Tibial artery (tissue), 4 donors: ENCODE measurements around the gene C19orf33.

Experiments
- DNase-seq, 2 donors: peaks; one replicate each; pipeline ENCODE4 v3.0.0-alpha.2; 2019
- H3K27ac ChIP-seq, 2 donors: fragments of 200-600 bp; sonication (generic) in 1 of 2; 1 replicate in 1 of 2; 2 replicates in 1 of 2; pipeline ENCODE4 v1.5.1; 2018 to 2019; ENCODE audit warnings: mild to moderate bottlenecking in 1 of 2
- H3K27me3 ChIP-seq, 2 donors: fragments of 200-600 bp; sonication (generic) in 1 of 2; one replicate each; pipeline versions ENCODE4 v1.5.1 to v1.6.0; 2016 to 2019
- H3K36me3 ChIP-seq, 3 donors: fragments of 200-600 bp; sonication (generic) in 2 of 3; one replicate each; pipeline ENCODE4 v1.5.1; 2016 to 2019; ENCODE audit warnings: mild to moderate bottlenecking in 2 of 3
- H3K4me1 ChIP-seq, 4 donors: fragments of 200-600 bp; sonication (generic) in 2 of 4; 1 replicate in 3 of 4; 2 replicates in 1 of 4; pipeline ENCODE4 v1.5.1; 2016 to 2019
- H3K4me3 ChIP-seq, 2 donors: fragments of 200-600 bp; sonication (generic) in 1 of 2; 1 replicate in 1 of 2; 2 replicates in 1 of 2; pipeline ENCODE4 v1.5.1; 2018 to 2019; ENCODE audit warnings: mild to moderate bottlenecking in 2 of 2
- H3K9me3 ChIP-seq, 3 donors: fragments of 200-600 bp; sonication (generic) in 1 of 3; one replicate each; pipeline ENCODE4 v1.5.1; 2016 to 2019
- intact Hi-C: fragments of 100-400 bp; cut with DNase I; formaldehyde crosslinking; loops from one replicate; pipeline ENCODE4 v1.15.0; 2023; ENCODE audit warnings: low total_unique reads
- TF ChIP-seq, protein P1 (sequence below), 2 experiments: fragments of 200-600 bp in 1 of 2; fragments of 450-650 bp in 1 of 2; IDR thresholded peaks; one replicate each; pipeline ENCODE4 v1.5.1; 2017 to 2019; ENCODE audit warnings: antibody characterized with exemption in 2 of 2, mild to moderate bottlenecking in 1 of 2, moderate library complexity in 1 of 2

The C19orf33 gene

DNA sequence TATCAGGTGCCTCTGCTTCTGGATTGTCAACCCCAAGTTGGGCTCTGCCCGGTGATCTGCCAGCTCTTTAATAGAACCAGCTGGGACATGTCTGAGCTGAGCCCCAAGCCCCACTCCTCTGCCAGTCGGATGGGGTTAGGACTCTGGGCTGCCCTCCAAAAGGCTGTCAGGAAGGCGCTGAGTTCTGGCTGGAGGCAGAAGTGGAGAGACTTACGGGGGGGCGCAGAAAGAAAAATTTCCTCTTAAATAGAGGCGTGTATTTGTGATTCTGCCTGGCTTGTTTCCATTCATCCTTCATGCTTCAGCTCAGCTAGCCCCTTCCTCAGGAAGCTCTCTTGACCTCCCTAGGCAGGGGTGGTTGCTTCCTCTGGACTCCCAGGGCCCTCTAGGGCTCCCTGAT, 14.6 kb downstream of the C19orf33 start:
- TF ChIP-seq, protein P1, sequence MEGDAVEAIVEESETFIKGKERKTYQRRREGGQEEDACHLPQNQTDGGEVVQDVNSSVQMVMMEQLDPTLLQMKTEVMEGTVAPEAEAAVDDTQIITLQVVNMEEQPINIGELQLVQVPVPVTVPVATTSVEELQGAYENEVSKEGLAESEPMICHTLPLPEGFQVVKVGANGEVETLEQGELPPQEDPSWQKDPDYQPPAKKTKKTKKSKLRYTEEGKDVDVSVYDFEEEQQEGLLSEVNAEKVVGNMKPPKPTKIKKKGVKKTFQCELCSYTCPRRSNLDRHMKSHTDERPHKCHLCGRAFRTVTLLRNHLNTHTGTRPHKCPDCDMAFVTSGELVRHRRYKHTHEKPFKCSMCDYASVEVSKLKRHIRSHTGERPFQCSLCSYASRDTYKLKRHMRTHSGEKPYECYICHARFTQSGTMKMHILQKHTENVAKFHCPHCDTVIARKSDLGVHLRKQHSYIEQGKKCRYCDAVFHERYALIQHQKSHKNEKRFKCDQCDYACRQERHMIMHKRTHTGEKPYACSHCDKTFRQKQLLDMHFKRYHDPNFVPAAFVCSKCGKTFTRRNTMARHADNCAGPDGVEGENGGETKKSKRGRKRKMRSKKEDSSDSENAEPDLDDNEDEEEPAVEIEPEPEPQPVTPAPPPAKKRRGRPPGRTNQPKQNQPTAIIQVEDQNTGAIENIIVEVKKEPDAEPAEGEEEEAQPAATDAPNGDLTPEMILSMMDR (IDR thresholded peaks at IDR 0.05): no peak
- Histone ChIP-seq H3K4me3 (peak overlapping the region in 1 of 2 donors; percentile 67), H3K27me3 (no peaks in the 10 kb centered on the region), H3K9me3 (no peaks in the 10 kb centered on the region), H3K4me1 (peaks cover 7 to 44% (median 27%) of the 10 kb centered on the region in 4 donors), H3K27ac (peak overlapping the region; percentile 81 to 84), H3K36me3 (no peaks in the 10 kb centered on the region)
- DNase-seq: no peak
- intact Hi-C loops: loop anchor here (10.0 kb wide), 1 partner anchor 54 kb away; the partner anchor contains the start of gene SPINT2

DNA sequence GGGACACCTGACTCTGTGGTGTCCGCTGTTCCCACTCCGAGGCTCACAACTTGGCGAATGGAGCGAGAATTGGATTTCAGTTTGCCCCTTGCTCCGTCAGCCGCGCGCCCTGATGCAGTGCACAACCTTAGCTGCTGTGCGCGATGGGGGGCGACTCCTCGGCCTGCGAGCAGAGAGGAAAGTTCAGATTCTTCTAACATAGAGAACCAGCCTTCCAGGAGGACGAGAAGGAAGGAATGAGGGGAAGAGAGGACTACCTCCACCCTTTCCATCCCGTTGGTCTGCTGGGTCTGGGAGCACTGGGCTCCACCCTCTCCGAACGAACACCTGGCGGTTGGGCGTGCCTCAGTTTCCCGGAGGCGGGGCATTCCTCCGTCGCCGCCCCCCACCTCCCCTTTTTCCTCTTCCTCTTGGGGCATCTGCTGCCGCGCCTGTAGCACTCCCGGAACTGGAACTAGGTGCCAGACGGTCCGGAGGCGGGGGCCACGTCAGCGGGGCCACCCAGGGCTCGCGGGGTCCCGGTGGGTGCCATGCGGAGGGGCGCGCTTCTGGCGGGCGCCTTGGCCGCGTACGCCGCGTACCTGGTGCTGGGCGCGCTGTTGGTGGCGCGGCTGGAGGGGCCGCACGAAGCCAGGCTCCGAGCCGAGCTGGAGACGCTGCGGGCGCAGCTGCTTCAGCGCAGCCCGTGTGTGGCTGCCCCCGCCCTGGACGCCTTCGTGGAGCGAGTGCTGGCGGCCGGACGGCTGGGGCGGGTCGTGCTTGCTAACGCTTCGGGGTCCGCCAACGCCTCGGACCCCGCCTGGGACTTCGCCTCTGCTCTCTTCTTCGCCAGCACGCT, 15.6 kb downstream of the C19orf33 start, which contains the start of gene KCNK6:
TSS of gene KCNK6 (plus strand) at position 425 of the 838 bp plus-strand sequence. CDS start at position 531, 106 bp downstream.
- Histone ChIP-seq H3K36me3 (no peaks in the 10 kb centered on the region), H3K27me3 (no peaks in the 10 kb centered on the region), H3K27ac (peak within 1 kb of the TSS; percentile 81 to 84), H3K4me1 (peaks cover 7 to 44% (median 27%) of the 10 kb centered on the region in 4 donors), H3K9me3 (no peaks in the 10 kb centered on the region), H3K4me3 (peak within 1 kb of the TSS; percentile 67 to 73)
- peak; percentile 41 to 72 for DNase-seq
- intact Hi-C loops: loop anchor here (10.0 kb wide), 1 partner anchor 55 kb away; the partner anchor contains the start of gene SPINT2
- TF ChIP-seq, protein P1 (IDR thresholded peaks at IDR 0.05): no peak

DNA sequence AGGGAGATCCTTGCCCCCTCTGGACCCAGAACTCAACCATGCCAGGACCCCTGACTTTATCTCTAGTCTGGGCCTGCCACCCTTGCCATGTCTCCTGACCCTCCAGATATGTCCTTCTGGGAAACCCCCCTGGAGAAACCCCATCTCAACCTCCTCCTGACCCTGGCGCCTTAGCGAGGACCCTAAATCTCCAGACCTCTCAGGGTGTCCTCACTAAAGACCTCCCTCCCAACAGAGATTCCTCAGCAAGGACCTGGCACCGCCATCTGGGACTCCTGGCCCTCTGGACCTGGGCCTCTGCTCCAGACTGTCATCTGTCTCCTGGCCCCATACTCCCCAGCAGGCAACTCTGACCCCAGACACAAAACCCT, 16.9 kb downstream of the C19orf33 start:
- H3K4me1 ChIP-seq: peaks cover 4 to 37% (median 21%) of the 10 kb centered on the region in 4 donors
- no peaks in the 10 kb centered on the region for H3K9me3 ChIP-seq
- TF ChIP-seq, protein P1 (IDR thresholded peaks at IDR 0.05): no peak
- H3K27me3 ChIP-seq: no peaks in the 10 kb centered on the region
- H3K36me3 ChIP-seq: peaks cover 0 to 9% (median 0%) of the 10 kb centered on the region in 3 donors
- no peak for DNase-seq
- peak overlapping the region; percentile 81 to 84 for H3K27ac ChIP-seq
- peak overlapping the region; percentile 67 to 73 for H3K4me3 ChIP-seq
- intact Hi-C loops: no loop called here

DNA sequence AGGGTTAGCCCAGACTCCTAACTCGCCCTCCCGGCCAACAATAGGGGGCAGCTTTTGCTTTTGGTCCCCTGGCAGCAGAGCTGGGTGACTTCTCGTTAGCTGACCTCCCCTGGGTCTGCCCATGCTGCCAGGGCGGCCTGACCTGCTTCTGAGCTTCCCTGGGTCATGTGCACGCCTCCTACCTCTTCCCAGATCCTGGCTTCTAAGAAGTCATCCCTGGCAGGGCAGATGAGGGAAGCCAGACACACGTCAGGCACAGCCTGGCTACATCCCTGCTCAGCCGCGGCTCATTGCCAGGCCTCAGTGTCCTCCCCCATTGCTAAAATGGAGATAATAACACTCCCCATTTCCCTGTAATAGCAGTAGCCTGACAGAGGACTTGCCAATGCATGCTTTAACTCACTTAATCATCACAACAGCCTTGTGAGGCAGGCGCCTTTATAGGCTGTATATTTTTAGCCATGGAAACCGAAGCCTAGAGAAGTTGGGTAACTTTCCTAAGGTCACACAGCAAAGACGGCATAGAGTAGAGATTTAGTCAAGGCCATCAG, 17.7 kb downstream of the C19orf33 start:
- H3K4me3 ChIP-seq: peak overlapping the region; percentile 67 to 73
- TF ChIP-seq, protein P1 (IDR thresholded peaks at IDR 0.05): no peak
- no peaks in the 10 kb centered on the region for H3K9me3 ChIP-seq
- H3K4me1 ChIP-seq: peaks cover 0 to 32% (median 21%) of the 10 kb centered on the region in 4 donors
- H3K27ac ChIP-seq: peak overlapping the region; percentile 81 to 84
- intact Hi-C loops: no loop called here
- H3K27me3 ChIP-seq: no peaks in the 10 kb centered on the region
- peaks cover 3 to 15% (median 5%) of the 10 kb centered on the region in 3 donors for H3K36me3 ChIP-seq
- peak in 1 of 2 donors; percentile 73 for DNase-seq

DNA sequence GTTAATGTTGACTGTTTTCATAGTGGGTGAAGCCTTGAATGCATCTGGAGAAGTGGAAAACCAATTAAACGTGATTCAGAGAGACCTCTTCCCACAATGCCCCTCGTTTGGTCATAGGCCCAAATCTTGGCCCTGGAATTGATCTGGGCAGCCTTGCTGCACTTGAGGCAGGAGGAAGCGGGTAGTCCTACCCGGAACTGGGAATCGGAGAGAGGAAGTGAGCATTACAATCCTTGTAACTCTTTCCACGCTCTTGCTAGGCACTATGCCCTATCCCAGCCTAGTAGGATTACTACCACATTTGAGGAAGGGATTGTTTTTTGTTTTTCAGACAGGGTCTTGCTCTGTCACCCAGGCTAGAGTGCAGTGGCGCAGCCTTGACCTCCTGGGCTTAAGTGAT, 19.2 kb downstream of the C19orf33 start:
- Histone ChIP-seq H3K4me1 (peaks cover 0 to 32% (median 21%) of the 10 kb centered on the region in 4 donors), H3K27ac (no peak overlapping the region), H3K4me3 (no peak overlapping the region), H3K9me3 (no peaks in the 10 kb centered on the region), H3K36me3 (peaks cover 9 to 31% (median 17%) of the 10 kb centered on the region in 3 donors), H3K27me3 (no peaks in the 10 kb centered on the region)
- intact Hi-C loops: no loop called here
- TF ChIP-seq, protein P1 (IDR thresholded peaks at IDR 0.05): no peak
- DNase-seq: no peak
